NK-92 treated with Interleukin-12 subunit alpha and Interleukin-12 subunit beta, amount 100 ng/mL, for 24 hours (cell line): Measurements from ENCODE around the gene SYT7.
"Not testable (repeated sequence)": the region's sequence is repeated elsewhere in the genome, so short reads cannot be mapped to it uniquely, and the experiment has no call there.

Source experiments
- DNase-seq: peaks from one replicate; lab custom pipeline; 2025; lab: John Stamatoyannopoulos, UW

The SYT7 gene

GRCh38 chr11:61475433-61475832, 105.4 kb downstream of the SYT7 start:
- no peak for DNase-seq

GRCh38 chr11:61474013-61474643, 106.7 kb downstream of the SYT7 start:
- no peak for DNase-seq

GRCh38 chr11:61473370-61474012, 107.4 kb downstream of the SYT7 start:
- no peak for DNase-seq

- no peak for DNase-seq
Measured at GRCh38 chr11:61472868-61473267, 108.0 kb downstream of the SYT7 start.

GRCh38 chr11:61472282-61472681, 108.6 kb downstream of the SYT7 start:
- DNase-seq = no peak

- DNase-seq = no peak
Measured at GRCh38 chr11:61468002-61468401, 112.9 kb downstream of the SYT7 start.

GRCh38 chr11:61467602-61468001, 113.3 kb downstream of the SYT7 start:
- DNase-seq = not testable (repeated sequence)
